Measurements from ENCODE around the gene OR11A1.

DNA sequence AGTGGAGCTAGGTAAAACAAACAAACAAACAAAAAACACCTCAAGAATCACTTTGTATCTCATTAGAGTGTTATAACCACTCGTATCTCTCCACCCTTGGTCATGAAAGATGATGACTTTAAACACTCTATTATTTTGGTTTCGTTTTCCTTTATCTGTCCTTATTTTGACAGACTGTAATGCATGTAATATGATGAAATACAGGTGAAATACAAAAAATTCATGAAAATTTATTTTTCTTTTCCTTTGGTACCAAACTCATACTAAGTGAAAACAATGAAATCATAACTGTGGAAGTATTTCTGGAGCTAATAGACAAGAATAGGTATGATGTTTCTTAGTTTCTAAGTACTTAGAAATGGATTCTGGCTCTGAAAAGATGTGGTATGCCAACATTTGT lies 57.3 kb downstream of the OR11A1 start:
- TF ChIP-seq POLR2A (IDR thresholded peaks at IDR 0.05; ENCODE audit: low read depth, low read length) (no peak), POLR2AphosphoS5 (IDR thresholded peaks at IDR 0.05; ENCODE audit: low read depth, low read length) (no peak), TAF1 (IDR thresholded peaks at IDR 0.05; ENCODE audit: low read depth, low read length) (no peak), SPI1 (IDR thresholded peaks at IDR 0.05; ENCODE audit: low read depth, low read length) (no peak)

Measured in GM12891 (cell line).